GM23338 (cell line): ENCODE data around the gene OR1N2.

Source experiments
- CREB1 ChIP-seq: fragments of 250-450 bp; sonication (Bioruptor Pico); IDR thresholded peaks from 2 replicates; pipeline ENCODE4 v1.5.0; 2020; ENCODE audit warnings: low read depth, mild to moderate bottlenecking, moderate library complexity
- EZH2 ChIP-seq: fragments of 200-600 bp; sonication (generic); IDR thresholded peaks from one replicate; pipeline ENCODE4 v1.8.0; 2017; ENCODE audit warnings: antibody characterized with exemption, mild to moderate bottlenecking, low read depth; ENCODE audit not compliant: unreplicated experiment
- EZH2phosphoT487 ChIP-seq: fragments of 200-600 bp; sonication (generic); IDR thresholded peaks from one replicate; pipeline ENCODE4 v1.8.1; 2018; ENCODE audit warnings: antibody characterized with exemption; ENCODE audit not compliant: unreplicated experiment
- JUNB ChIP-seq: IDR thresholded peaks from one replicate; pipeline ENCODE4 v1.6.1; 2016; ENCODE audit warnings: antibody characterized with exemption; ENCODE audit not compliant: unreplicated experiment
- NANOG ChIP-seq: IDR thresholded peaks from 2 replicates; pipeline ENCODE4 v1.6.1; 2016; ENCODE audit warnings: antibody characterized with exemption, borderline replicate concordance
- POLR2AphosphoS5 ChIP-seq: IDR thresholded peaks from 2 replicates; pipeline ENCODE4 v1.6.1; 2016; ENCODE audit warnings: antibody characterized with exemption, low read depth
- STAT1 ChIP-seq: IDR thresholded peaks from one replicate; pipeline ENCODE4 v1.6.1; 2016; ENCODE audit warnings: antibody characterized with exemption; ENCODE audit not compliant: unreplicated experiment
- ZNF331 ChIP-seq: fragments of 250-450 bp; sonication (Bioruptor Pico); IDR thresholded peaks from 2 replicates; pipeline ENCODE4 v1.5.0; 2020; ENCODE audit warnings: low read depth, mild to moderate bottlenecking, moderate library complexity
- TF ChIP-seq, protein P1 (sequence below), 2 experiments: fragments of 200-600 bp in 1 of 2; sonication (generic) in 1 of 2; conservative IDR thresholded peaks; 2 replicates each; pipeline versions ENCODE4 v1.5.1 to v1.6.1; 2016 to 2017; ENCODE audit warnings: antibody characterized with exemption in 2 of 2, low read depth in 2 of 2, mild to moderate bottlenecking in 2 of 2, moderate library complexity in 1 of 2
- TF ChIP-seq, protein P2 (sequence below): IDR thresholded peaks from one replicate; pipeline ENCODE4 v1.6.1; 2018; ENCODE audit warnings: antibody characterized with exemption; ENCODE audit not compliant: unreplicated experiment
- TF ChIP-seq, protein P3 (sequence below): IDR thresholded peaks from 2 replicates; pipeline ENCODE4 v1.6.1; 2016; ENCODE audit warnings: antibody characterized with exemption

DNA sequence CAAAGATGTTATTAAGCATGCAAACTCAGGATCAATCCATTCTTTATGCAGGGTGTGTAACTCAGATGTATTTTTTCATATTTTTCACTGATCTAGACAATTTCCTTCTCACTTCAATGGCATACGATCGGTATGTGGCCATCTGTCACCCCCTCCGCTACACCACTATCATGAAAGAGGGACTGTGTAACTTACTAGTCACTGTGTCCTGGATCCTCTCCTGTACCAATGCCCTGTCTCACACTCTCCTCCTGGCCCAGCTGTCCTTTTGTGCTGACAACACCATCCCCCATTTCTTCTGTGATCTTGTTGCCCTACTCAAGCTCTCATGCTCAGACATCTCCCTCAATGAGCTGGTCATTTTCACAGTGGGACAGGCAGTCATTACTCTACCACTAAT is 33.5 kb upstream of the OR1N2 start:
- no peak for TF ChIP-seq POLR2AphosphoS5
- TF ChIP-seq, protein P1, sequence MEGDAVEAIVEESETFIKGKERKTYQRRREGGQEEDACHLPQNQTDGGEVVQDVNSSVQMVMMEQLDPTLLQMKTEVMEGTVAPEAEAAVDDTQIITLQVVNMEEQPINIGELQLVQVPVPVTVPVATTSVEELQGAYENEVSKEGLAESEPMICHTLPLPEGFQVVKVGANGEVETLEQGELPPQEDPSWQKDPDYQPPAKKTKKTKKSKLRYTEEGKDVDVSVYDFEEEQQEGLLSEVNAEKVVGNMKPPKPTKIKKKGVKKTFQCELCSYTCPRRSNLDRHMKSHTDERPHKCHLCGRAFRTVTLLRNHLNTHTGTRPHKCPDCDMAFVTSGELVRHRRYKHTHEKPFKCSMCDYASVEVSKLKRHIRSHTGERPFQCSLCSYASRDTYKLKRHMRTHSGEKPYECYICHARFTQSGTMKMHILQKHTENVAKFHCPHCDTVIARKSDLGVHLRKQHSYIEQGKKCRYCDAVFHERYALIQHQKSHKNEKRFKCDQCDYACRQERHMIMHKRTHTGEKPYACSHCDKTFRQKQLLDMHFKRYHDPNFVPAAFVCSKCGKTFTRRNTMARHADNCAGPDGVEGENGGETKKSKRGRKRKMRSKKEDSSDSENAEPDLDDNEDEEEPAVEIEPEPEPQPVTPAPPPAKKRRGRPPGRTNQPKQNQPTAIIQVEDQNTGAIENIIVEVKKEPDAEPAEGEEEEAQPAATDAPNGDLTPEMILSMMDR (conservative IDR thresholded peaks at IDR 0.05; ENCODE audit: low read depth in 2 of 2): no peak
- TF ChIP-seq, protein P2, sequence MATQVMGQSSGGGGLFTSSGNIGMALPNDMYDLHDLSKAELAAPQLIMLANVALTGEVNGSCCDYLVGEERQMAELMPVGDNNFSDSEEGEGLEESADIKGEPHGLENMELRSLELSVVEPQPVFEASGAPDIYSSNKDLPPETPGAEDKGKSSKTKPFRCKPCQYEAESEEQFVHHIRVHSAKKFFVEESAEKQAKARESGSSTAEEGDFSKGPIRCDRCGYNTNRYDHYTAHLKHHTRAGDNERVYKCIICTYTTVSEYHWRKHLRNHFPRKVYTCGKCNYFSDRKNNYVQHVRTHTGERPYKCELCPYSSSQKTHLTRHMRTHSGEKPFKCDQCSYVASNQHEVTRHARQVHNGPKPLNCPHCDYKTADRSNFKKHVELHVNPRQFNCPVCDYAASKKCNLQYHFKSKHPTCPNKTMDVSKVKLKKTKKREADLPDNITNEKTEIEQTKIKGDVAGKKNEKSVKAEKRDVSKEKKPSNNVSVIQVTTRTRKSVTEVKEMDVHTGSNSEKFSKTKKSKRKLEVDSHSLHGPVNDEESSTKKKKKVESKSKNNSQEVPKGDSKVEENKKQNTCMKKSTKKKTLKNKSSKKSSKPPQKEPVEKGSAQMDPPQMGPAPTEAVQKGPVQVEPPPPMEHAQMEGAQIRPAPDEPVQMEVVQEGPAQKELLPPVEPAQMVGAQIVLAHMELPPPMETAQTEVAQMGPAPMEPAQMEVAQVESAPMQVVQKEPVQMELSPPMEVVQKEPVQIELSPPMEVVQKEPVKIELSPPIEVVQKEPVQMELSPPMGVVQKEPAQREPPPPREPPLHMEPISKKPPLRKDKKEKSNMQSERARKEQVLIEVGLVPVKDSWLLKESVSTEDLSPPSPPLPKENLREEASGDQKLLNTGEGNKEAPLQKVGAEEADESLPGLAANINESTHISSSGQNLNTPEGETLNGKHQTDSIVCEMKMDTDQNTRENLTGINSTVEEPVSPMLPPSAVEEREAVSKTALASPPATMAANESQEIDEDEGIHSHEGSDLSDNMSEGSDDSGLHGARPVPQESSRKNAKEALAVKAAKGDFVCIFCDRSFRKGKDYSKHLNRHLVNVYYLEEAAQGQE: no peak
- TF ChIP-seq EZH2: no peak
- no peak for TF ChIP-seq CREB1 (CRISPR knock-in tag)
- TF ChIP-seq JUNB: no peak
- TF ChIP-seq EZH2phosphoT487: no peak
- TF ChIP-seq NANOG: no peak
- TF ChIP-seq STAT1: no peak
- TF ChIP-seq, protein P3, sequence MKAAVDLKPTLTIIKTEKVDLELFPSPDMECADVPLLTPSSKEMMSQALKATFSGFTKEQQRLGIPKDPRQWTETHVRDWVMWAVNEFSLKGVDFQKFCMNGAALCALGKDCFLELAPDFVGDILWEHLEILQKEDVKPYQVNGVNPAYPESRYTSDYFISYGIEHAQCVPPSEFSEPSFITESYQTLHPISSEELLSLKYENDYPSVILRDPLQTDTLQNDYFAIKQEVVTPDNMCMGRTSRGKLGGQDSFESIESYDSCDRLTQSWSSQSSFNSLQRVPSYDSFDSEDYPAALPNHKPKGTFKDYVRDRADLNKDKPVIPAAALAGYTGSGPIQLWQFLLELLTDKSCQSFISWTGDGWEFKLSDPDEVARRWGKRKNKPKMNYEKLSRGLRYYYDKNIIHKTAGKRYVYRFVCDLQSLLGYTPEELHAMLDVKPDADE: no peak
- no peak for TF ChIP-seq ZNF331
